ENCODE measurements around the gene PPP4R3B.
"Not testable (repeated sequence)": the region's sequence is repeated elsewhere in the genome, so short reads cannot be mapped to it uniquely, and the experiment has no call there.

The PPP4R3B gene

DNA sequence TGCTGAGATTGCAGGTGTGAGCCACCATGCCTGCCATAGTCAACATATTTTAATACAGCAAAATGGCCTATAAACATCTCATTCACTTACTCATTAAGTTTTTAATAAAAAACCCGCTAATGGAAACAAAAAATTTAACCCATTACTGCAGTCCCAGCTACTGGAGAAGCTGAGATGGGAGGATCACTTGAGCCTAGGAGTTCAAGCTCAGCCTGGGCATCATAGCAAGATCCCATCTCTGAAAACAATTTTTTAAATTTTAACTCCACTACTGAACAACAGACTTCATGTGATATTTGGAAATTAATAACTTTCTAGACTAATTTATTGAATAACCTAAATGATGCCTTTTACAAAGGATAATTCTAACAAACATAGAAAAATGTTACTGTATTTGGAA is 5.4 kb downstream of the PPP4R3B start:
- H3K36me3 ChIP-seq (ENCODE audit: insufficient read depth, low read length): peaks cover 19% of the 10 kb centered on the region
- H3K4me3 ChIP-seq (ENCODE audit: low read depth in 1 of 2, low read length in 2 of 2): no peak overlapping the region
- no peak overlapping the region for H3K27ac ChIP-seq (ENCODE audit: low read depth, low read length)
- H3K27me3 ChIP-seq (ENCODE audit: control insufficient read depth in 1 of 2, insufficient read depth in 2 of 2, low read length in 2 of 2): no peaks in the 10 kb centered on the region
- H3K4me1 ChIP-seq (ENCODE audit: insufficient read depth, low read length): peaks cover 11% of the 10 kb centered on the region
- no peaks in the 10 kb centered on the region for H3K9me3 ChIP-seq (ENCODE audit: low read length)
- no peak overlapping the region for H3K9ac ChIP-seq (ENCODE audit: low read length)

DNA sequence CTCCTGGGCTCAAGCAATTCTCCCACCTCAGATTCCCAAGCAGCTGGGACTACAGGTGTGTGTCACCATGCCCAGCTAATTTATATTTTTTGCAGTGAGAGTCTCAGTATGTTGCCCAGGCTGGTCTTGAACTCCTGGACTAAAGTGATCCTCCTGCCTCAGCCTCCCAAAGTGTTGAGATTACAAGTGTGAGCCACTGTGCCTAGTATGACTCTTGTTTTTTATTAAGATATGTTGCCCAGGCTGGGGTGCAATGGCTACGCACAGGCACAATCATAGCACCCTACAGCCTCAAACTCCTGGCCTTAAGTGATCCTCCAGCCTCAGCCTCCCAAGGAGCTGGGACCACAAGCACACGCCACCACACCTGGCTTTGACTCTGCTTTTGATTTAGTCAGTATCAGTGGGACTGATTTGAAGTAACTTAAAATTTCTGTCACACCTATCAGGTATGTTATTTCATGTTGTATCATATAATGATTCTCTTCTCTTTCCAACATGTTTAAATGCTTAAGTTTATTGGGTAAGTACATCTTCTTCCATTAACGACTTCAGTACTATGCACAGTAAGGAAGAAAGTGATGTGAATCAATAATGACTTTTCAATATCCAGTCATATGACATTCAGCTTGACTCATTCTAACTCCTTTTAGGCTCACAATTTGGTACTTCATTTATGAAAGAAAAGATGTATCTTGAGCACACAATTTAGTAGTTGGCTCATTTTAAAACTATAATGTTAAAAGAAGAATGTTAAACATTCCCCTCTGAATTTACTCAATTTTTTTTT is 6.3 kb downstream of the PPP4R3B start:
- Histone ChIP-seq H3K4me1 (ENCODE audit: insufficient read depth, low read length) (peaks cover 11% of the 10 kb centered on the region), H3K9me3 (ENCODE audit: low read length) (no peaks in the 10 kb centered on the region), H3K27ac (ENCODE audit: low read depth, low read length) (no peak overlapping the region), H3K27me3 (ENCODE audit: control insufficient read depth in 1 of 2, insufficient read depth in 2 of 2, low read length in 2 of 2) (no peaks in the 10 kb centered on the region), H3K4me3 (ENCODE audit: low read depth in 1 of 2, low read length in 2 of 2) (no peak overlapping the region), H3K36me3 (ENCODE audit: insufficient read depth, low read length) (peaks cover 19% of the 10 kb centered on the region), H3K9ac (ENCODE audit: low read length) (no peak overlapping the region)

DNA sequence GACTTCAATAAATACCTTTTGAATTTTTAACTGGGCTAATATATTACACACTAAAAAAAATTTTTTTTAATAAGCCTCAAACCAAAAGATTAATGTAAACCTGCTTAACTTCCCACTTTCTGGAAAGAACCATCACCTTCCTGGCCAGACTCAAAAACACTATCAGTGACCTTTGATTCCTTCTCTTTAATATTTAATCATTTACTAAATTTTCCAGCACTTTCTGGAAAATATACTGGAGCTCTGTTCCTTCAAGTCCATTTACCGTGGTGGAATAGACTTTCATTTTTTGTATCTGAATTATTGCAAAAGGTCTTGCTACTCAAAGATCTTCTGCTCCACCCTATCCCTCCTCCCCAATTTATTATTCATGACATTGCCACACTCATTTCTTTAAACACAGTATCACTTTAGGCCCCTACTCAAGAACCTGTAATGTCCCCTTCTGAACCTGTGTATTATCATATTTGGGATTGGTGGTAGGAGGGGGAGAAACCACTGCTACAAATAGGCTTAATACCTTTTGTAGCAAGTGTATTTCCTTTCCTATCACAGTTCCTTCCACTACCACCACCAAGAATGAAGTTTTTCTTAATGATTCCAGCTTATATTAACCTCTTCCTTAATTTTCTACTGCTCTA is 7.4 kb downstream of the PPP4R3B start:
- no peak overlapping the region for H3K27ac ChIP-seq (ENCODE audit: low read depth, low read length)
- no peaks in the 10 kb centered on the region for H3K9me3 ChIP-seq (ENCODE audit: low read length)
- H3K4me3 ChIP-seq (ENCODE audit: low read depth in 1 of 2, low read length in 2 of 2): no peak overlapping the region
- H3K36me3 ChIP-seq (ENCODE audit: insufficient read depth, low read length): peaks cover 16% of the 10 kb centered on the region
- no peak overlapping the region for H3K9ac ChIP-seq (ENCODE audit: low read length)
- H3K4me1 ChIP-seq (ENCODE audit: insufficient read depth, low read length): peaks cover 5% of the 10 kb centered on the region
- H3K27me3 ChIP-seq (ENCODE audit: control insufficient read depth in 1 of 2, insufficient read depth in 2 of 2, low read length in 2 of 2): no peaks in the 10 kb centered on the region

DNA sequence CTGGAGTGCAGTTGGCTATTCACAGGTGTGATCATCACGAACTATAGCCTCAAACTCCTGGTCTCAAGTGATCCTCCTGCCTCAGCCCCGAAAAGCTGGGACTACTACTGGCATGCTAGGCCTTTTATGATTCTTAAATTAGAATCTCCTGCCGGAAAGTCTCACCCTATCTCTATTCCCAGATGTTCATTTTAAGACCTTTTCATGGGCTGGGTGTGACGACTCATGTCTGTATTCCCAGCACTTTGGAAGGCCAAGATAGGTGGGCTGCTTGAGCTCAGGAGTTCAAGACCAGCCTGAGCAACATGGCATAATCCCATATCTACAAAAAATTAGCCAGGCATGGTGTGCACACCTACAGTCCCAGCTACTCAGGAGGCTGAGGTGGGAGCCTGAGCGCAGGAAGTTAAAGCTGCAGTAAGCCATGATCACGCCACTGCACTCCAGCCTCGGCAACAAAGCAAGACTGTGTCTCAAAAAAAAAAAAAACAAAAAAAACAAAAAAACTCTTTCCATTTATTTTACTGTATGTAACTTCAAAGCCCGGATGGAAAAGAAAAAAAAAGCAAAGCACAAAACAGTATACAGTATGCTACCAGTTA is 8.1 kb downstream of the PPP4R3B start:
- H3K4me1 ChIP-seq (ENCODE audit: insufficient read depth, low read length): peaks cover 10% of the 10 kb centered on the region
- no peak overlapping the region for H3K4me3 ChIP-seq (ENCODE audit: low read depth in 1 of 2, low read length in 2 of 2)
- no peaks in the 10 kb centered on the region for H3K9me3 ChIP-seq (ENCODE audit: low read length)
- no peak overlapping the region for H3K27ac ChIP-seq (ENCODE audit: low read depth, low read length)
- peaks cover 14% of the 10 kb centered on the region for H3K36me3 ChIP-seq (ENCODE audit: insufficient read depth, low read length)
- H3K27me3 ChIP-seq (ENCODE audit: control insufficient read depth in 1 of 2, insufficient read depth in 2 of 2, low read length in 2 of 2): no peaks in the 10 kb centered on the region
- H3K9ac ChIP-seq (ENCODE audit: low read length): no peak overlapping the region

DNA sequence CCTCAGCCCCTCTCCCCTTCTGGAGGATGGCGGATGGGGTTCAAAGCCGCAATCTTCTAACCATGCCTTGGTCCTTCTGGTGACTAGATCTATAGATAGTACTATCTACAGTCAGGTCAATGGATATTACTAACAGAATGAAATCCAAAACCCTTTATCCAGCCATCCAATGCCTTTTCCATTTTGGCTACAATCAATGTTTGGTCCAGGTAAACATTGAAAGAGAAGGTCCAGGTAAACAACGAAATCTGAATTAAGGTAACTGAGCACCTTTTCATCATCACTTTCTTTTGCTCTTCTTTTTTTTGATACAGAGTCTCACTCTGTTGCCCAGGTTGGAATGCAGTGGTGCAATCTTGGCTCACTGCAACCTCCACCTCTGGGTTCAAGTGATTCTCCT is 9.7 kb downstream of the PPP4R3B start:
- no peaks in the 10 kb centered on the region for H3K9me3 ChIP-seq (ENCODE audit: low read length)
- H3K27ac ChIP-seq (ENCODE audit: low read depth, low read length): no peak overlapping the region
- peaks cover 20% of the 10 kb centered on the region for H3K4me1 ChIP-seq (ENCODE audit: insufficient read depth, low read length)
- H3K27me3 ChIP-seq (ENCODE audit: control insufficient read depth in 1 of 2, insufficient read depth in 2 of 2, low read length in 2 of 2): no peaks in the 10 kb centered on the region
- H3K36me3 ChIP-seq (ENCODE audit: insufficient read depth, low read length): peaks cover 13% of the 10 kb centered on the region
- H3K9ac ChIP-seq (ENCODE audit: low read length): no peak overlapping the region
- H3K4me3 ChIP-seq (ENCODE audit: low read depth in 1 of 2, low read length in 2 of 2): no peak overlapping the region

DNA sequence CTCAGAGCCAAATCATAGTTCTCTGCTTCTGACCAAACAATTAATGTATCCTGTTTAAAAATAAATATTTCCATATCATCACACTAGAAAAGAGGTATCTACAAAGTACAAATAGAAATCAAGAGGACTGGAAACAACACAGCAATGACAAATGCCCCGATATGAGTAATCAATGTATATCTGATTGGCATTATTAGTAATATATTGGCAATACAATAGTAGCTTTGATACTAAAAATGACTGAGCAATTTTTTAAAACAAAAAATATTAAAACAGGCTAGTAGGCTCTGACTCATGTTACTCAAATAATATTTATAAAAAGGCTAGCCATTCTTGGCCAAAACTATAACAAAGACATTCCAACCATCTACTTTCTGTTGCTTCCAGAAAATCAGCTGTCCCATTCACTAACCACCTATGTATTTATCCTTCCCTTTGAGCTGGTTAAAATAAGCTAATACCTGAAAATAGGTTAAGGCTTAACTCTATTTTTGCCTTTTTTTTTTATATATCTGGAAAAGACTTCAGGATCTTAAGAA is 13.3 kb downstream of the PPP4R3B start:
- H3K4me1 ChIP-seq (ENCODE audit: insufficient read depth, low read length): peaks cover 16% of the 10 kb centered on the region
- no peak overlapping the region for H3K9ac ChIP-seq (ENCODE audit: low read length)
- H3K27me3 ChIP-seq (ENCODE audit: control insufficient read depth in 1 of 2, insufficient read depth in 2 of 2, low read length in 2 of 2): no peaks in the 10 kb centered on the region
- H3K27ac ChIP-seq (ENCODE audit: low read depth, low read length): no peak overlapping the region
- H3K36me3 ChIP-seq (ENCODE audit: insufficient read depth, low read length): peaks cover 9% of the 10 kb centered on the region
- H3K9me3 ChIP-seq (ENCODE audit: low read length): no peaks in the 10 kb centered on the region
- H3K4me3 ChIP-seq (ENCODE audit: low read depth in 1 of 2, low read length in 2 of 2): no peak overlapping the region

DNA sequence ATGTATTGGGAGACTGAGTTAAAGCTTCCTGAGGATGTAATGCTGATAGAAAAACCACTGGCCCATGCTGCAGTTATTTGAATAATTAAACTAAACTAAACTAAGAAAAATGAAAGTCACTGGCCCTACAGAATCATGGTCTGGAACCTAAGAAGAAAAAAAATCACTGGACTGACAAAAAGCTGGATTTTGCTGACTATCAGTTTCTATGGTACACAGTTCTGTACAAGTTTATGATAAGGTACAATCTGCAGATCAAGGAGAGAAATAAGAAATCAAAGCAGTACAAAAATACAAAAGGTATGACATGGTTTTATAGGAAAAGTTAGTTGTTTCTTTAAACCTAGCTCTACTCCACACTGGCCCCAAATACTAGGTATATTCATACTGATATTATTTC is 15.6 kb downstream of the PPP4R3B start:
- Histone ChIP-seq H3K27me3 (ENCODE audit: control insufficient read depth in 1 of 2, insufficient read depth in 2 of 2, low read length in 2 of 2) (no peaks in the 10 kb centered on the region), H3K27ac (ENCODE audit: low read depth, low read length) (no peak overlapping the region), H3K4me3 (ENCODE audit: low read depth in 1 of 2, low read length in 2 of 2) (no peak overlapping the region), H3K4me1 (ENCODE audit: insufficient read depth, low read length) (peaks cover 16% of the 10 kb centered on the region), H3K9ac (ENCODE audit: low read length) (no peak overlapping the region), H3K9me3 (ENCODE audit: low read length) (no peaks in the 10 kb centered on the region), H3K36me3 (ENCODE audit: insufficient read depth, low read length) (peaks cover 18% of the 10 kb centered on the region)

DNA sequence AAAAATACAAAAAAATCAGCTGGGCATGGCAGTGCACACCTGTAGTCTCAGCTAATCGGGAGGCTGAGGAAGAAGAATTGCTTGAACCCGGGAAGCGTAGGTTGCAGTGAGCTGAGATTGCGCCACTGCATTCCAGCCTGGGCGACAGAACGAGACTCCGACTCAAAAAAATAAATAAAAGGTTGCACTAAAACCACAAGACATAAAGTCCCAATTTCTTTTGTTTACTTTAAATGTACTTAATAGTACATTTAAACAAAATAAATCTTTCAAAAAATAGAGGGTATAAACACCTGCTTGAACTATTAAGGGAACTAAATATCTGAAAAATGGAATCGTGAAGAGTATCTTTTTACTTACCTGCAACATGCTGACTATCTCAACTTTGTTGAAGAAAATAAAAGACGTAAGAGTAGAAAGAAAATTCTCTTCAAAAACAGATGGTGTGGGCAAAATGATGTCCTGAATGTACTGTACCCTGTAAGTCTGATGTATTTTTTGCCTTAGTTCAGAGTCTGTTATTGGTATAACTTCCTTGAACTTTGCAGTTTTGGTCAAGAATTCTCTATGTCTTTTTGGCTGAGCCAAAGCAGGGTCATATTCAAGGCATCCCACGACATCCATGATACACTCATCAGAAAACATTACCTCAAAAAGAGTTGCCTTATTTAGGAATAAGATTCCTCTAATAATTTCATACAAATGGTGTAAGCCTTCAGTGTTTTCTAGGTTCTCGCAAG is 19.2 kb downstream of the PPP4R3B start:
- Histone ChIP-seq H3K4me3 (ENCODE audit: low read depth in 1 of 2, low read length in 2 of 2) (no peak overlapping the region), H3K4me1 (ENCODE audit: insufficient read depth, low read length) (peaks cover 7% of the 10 kb centered on the region), H3K9ac (ENCODE audit: low read length) (no peak overlapping the region), H3K27ac (ENCODE audit: low read depth, low read length) (no peak overlapping the region), H3K36me3 (ENCODE audit: insufficient read depth, low read length) (peaks cover 18% of the 10 kb centered on the region), H3K9me3 (ENCODE audit: low read length) (no peaks in the 10 kb centered on the region), H3K27me3 (ENCODE audit: control insufficient read depth in 1 of 2, insufficient read depth in 2 of 2, low read length in 2 of 2) (no peaks in the 10 kb centered on the region)

DNA sequence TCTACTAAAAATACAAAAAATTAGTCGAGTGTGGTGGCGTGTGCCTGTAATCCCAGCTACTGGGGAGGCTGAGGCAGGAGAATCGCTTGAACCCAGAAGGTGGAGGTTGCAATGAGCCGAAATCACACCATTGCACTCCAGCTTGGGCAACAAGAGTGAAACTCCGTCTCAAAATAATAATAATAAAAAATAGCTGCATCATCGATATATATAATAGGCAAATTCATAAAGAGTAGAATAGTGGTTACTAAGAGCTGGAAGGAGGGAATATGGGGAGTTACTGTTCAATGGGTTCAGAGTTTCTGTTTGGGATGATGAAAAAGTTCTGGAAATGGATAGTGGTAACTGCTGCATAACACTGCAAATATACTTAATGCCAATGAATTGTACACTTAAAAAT is 20.6 kb downstream of the PPP4R3B start:
- not testable (repeated sequence) for H3K27me3 ChIP-seq (ENCODE audit: control insufficient read depth in 1 of 2, insufficient read depth in 2 of 2, low read length in 2 of 2); H3K9me3 ChIP-seq (ENCODE audit: low read length); H3K36me3 ChIP-seq (ENCODE audit: insufficient read depth, low read length); H3K27ac ChIP-seq (ENCODE audit: low read depth, low read length); H3K9ac ChIP-seq (ENCODE audit: low read length); H3K4me3 ChIP-seq (ENCODE audit: low read depth in 1 of 2, low read length in 2 of 2)
- H3K4me1 ChIP-seq (ENCODE audit: insufficient read depth, low read length): peaks cover 13% of the 10 kb centered on the region

DNA sequence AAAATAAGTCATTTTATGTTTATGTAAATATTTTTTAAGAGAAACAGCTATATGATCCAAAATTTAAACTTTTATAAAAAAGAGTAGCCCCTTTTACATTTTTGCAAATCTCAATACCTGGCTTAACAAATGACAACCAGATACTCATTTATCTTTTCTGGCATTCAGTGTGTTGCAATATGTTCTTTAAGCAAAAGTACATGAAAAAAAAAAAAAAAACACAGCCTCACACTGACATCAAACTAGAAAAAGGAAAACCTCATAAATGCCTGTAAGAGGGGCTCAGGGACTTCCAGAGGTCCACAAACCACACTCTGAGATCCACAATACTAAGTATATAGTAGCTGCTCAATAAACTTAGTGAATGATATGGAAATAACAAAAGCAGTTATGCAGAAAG is 21.9 kb downstream of the PPP4R3B start:
- Histone ChIP-seq H3K27me3 (ENCODE audit: control insufficient read depth in 1 of 2, insufficient read depth in 2 of 2, low read length in 2 of 2) (no peaks in the 10 kb centered on the region), H3K27ac (ENCODE audit: low read depth, low read length) (no peak overlapping the region), H3K4me3 (ENCODE audit: low read depth in 1 of 2, low read length in 2 of 2) (no peak overlapping the region), H3K4me1 (ENCODE audit: insufficient read depth, low read length) (peaks cover 18% of the 10 kb centered on the region), H3K9ac (ENCODE audit: low read length) (no peak overlapping the region), H3K36me3 (ENCODE audit: insufficient read depth, low read length) (peaks cover 9% of the 10 kb centered on the region), H3K9me3 (ENCODE audit: low read length) (no peaks in the 10 kb centered on the region)

DNA sequence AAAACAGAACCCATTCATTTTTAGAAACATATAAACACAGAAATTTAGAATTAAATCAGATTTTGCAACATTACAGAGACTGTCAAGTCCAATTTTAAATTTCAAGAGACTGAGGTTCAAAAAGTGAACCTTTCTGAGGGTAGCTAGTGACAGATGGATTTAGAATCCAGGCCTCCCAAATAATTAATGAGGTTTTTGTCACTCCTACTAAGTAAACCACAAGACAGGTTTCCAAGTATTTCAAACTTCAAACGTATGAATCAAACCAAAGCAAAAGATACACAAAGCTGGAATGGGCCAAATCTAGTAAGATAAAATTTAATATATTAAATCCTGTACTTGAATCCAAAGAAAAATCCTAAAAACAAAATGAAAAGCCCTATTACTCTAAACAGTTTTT is 25.3 kb downstream of the PPP4R3B start:
- Histone ChIP-seq H3K36me3 (ENCODE audit: insufficient read depth, low read length) (peaks cover 1% of the 10 kb centered on the region), H3K27me3 (ENCODE audit: control insufficient read depth in 1 of 2, insufficient read depth in 2 of 2, low read length in 2 of 2) (no peaks in the 10 kb centered on the region), H3K9ac (ENCODE audit: low read length) (no peak overlapping the region), H3K9me3 (ENCODE audit: low read length) (no peaks in the 10 kb centered on the region), H3K4me1 (ENCODE audit: insufficient read depth, low read length) (peaks cover 18% of the 10 kb centered on the region), H3K4me3 (ENCODE audit: low read depth in 1 of 2, low read length in 2 of 2) (no peak overlapping the region), H3K27ac (ENCODE audit: low read depth, low read length) (no peak overlapping the region)
